ENCODE results near the gene SIM2. TPM values are rescaled to one million over a fixed set of nuclear protein-coding genes. Genes with fewer than 3 reads are reported as not detected.

The SIM2 gene
- total RNA-seq, 1 donor from 2014 or later: not detected

GRCh38 chr21:36692114-36692834 lies 6.6 kb upstream of the SIM2 start:
- Mint-ChIP-seq H3K36me3 (ENCODE audit: low read depth) (no peaks in the 10 kb centered on the region), H3K9me3 (no peaks in the 10 kb centered on the region), H3K27me3 (peaks cover 74% of the 10 kb centered on the region), H3K4me3 (no peak overlapping the region), H3K27ac (no peak overlapping the region), H3K4me1 (peaks cover 3% of the 10 kb centered on the region)
- ATAC-seq (ENCODE audit: low read depth) (no peak), DNase-seq (no peak)
- TF ChIP-seq, protein P1, sequence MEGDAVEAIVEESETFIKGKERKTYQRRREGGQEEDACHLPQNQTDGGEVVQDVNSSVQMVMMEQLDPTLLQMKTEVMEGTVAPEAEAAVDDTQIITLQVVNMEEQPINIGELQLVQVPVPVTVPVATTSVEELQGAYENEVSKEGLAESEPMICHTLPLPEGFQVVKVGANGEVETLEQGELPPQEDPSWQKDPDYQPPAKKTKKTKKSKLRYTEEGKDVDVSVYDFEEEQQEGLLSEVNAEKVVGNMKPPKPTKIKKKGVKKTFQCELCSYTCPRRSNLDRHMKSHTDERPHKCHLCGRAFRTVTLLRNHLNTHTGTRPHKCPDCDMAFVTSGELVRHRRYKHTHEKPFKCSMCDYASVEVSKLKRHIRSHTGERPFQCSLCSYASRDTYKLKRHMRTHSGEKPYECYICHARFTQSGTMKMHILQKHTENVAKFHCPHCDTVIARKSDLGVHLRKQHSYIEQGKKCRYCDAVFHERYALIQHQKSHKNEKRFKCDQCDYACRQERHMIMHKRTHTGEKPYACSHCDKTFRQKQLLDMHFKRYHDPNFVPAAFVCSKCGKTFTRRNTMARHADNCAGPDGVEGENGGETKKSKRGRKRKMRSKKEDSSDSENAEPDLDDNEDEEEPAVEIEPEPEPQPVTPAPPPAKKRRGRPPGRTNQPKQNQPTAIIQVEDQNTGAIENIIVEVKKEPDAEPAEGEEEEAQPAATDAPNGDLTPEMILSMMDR (IDR thresholded peaks at IDR 0.05): no peak
- POLR2A ChIA-PET: no interaction called here
- CTCF ChIA-PET: no interaction called here
- intact Hi-C loops (cut with micrococcal nuclease): no loop called here

DNA sequence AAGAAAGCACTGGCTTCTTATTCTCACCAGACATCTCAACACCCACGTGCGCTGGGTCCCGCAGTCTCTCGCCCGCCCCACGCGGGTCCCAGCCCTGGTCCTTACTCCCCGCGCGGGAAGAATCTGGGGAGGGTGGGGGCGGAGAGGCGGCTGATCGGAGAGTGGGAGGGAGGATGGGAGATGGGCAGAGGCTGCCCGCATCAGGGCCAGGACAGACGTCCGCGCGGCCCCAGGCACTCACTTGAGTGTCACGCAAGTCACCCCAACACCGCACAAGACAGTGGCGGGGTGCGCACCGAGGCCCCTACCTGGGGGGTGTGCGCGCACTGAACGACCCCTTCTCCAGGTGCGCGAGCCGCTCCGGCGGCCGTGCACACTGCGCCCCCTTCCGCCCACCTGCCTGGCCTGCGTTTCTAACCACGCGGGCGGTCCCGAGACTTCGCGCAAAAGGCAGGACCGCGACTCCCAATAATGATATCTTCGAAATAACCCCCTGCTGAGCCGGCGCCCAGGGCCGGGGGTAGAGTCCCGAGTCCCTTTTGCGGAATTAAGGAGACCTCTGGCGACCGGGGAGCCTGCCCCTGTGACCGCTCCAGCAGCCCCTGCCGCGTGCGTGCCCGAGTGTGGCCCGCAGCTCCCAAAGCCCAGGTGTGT lies 6.0 kb upstream of the SIM2 start:
- Mint-ChIP-seq H3K4me1 (peaks cover 3% of the 10 kb centered on the region), H3K4me3 (no peak overlapping the region), H3K27ac (no peak overlapping the region), H3K27me3 (peaks cover 69% of the 10 kb centered on the region), H3K36me3 (ENCODE audit: low read depth) (no peaks in the 10 kb centered on the region), H3K9me3 (no peaks in the 10 kb centered on the region)
- ATAC-seq (ENCODE audit: low read depth) (no peak), DNase-seq (no peak)
- intact Hi-C loops (cut with micrococcal nuclease): no loop called here
- CTCF ChIA-PET: no interaction called here
- POLR2A ChIA-PET: no interaction called here
- TF ChIP-seq, protein P1 (IDR thresholded peaks at IDR 0.05): no peak

- ChIA-PET CTCF (no interaction called here), POLR2A (no interaction called here)
- Mint-ChIP-seq H3K4me1 (peaks cover 3% of the 10 kb centered on the region), H3K36me3 (ENCODE audit: low read depth) (no peaks in the 10 kb centered on the region), H3K27ac (no peak overlapping the region), H3K9me3 (no peaks in the 10 kb centered on the region), H3K27me3 (peaks cover 66% of the 10 kb centered on the region), H3K4me3 (no peak overlapping the region)
- TF ChIP-seq, protein P1 (IDR thresholded peaks at IDR 0.05): no peak
- DNase-seq: no peak
- no peak for ATAC-seq (ENCODE audit: low read depth)
- intact Hi-C loops (cut with micrococcal nuclease): no loop called here
These were observed 5.4 kb upstream of the SIM2 start for GRCh38 chr21:36693489-36694030.

DNA sequence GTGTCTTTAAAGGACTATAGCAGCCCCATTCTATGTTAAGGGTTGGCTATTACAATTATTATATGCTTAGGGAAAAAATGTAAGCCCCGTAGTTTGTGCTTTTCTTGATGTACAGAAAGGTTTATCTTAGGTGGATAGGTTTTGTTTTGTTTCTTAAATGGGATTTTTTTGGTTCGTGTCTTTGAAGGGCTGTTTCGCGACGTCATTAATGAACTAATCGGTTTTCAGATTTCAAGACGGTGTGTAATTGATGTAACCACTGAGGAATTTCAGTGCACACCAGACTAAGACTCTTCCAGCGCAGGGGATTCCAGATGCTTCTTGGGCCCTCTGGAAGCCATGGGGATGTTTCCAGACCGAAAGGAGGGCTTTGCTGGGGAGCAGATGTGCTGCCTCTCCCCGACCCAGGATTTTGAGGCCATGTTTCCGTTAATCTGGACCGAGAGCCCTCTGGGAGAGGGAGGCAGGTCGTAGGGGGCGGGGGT lies 4.8 kb upstream of the SIM2 start:
- ChIA-PET CTCF (no interaction called here), POLR2A (no interaction called here)
- no peaks in the 10 kb centered on the region for H3K36me3 Mint-ChIP-seq (ENCODE audit: low read depth)
- TF ChIP-seq, protein P1 (IDR thresholded peaks at IDR 0.05): no peak
- DNase-seq (no peak), ATAC-seq (ENCODE audit: low read depth) (no peak)
- peaks cover 3% of the 10 kb centered on the region for H3K4me1 Mint-ChIP-seq
- no peak overlapping the region for H3K27ac Mint-ChIP-seq
- H3K27me3 Mint-ChIP-seq: peaks cover 64% of the 10 kb centered on the region
- no peak overlapping the region for H3K4me3 Mint-ChIP-seq
- H3K9me3 Mint-ChIP-seq: no peaks in the 10 kb centered on the region
- intact Hi-C loops (cut with micrococcal nuclease): no loop called here

DNA sequence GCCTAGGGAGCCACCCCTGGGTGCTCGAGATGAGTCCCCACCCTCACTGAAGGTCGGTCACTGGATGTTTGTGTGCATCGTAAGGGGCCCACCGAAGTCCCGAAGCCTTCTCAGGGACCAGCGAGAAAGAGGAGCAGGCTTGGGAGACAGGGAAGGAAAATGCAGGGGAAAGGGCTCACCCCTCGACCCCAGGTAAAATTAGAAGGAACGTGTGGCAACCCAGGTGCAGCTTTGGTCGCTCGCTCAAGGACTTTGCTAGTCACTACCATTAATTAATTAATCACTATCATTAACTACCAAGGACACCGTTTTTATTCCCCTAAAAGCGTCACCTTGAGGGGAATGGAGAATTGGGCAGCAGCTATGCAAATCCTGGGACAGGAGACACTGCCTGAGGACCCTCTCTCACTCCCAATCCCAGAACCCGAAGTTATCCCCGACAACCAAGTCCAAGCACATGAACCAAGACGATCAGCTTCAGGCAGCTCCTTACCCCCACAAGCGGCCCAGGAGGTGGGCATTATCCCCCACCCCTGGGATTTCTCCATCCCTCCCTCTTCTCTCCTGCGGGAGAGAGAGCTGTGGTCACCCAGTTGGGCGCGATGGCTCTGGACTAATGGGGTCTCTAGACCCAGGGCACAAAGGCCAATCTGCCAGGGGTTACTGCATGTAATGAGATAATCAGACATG lies 4.2 kb upstream of the SIM2 start:
- ChIA-PET POLR2A (no interaction called here), CTCF (no interaction called here)
- H3K4me3 Mint-ChIP-seq: no peak overlapping the region
- no peak for DNase-seq
- ATAC-seq (ENCODE audit: low read depth): no peak
- no peak overlapping the region for H3K27ac Mint-ChIP-seq
- peaks cover 59% of the 10 kb centered on the region for H3K27me3 Mint-ChIP-seq
- H3K4me1 Mint-ChIP-seq: peaks cover 3% of the 10 kb centered on the region
- TF ChIP-seq, protein P1 (IDR thresholded peaks at IDR 0.05): no peak
- intact Hi-C loops (cut with micrococcal nuclease): no loop called here
- H3K9me3 Mint-ChIP-seq: no peaks in the 10 kb centered on the region
- no peaks in the 10 kb centered on the region for H3K36me3 Mint-ChIP-seq (ENCODE audit: low read depth)
